ENCODE results near the gene PVALB.
A peak's percentile ranks its signal among the peaks of the same experiment; 100 is the strongest.
"Not testable (repeated sequence)": the region's sequence is repeated elsewhere in the genome, so short reads cannot be mapped to it uniquely, and the experiment has no call there.

PVALB gene

GRCh38 chr22:36757668-36758211 lies 59.1 kb downstream of the PVALB start:
- H3K4me3 Mint-ChIP-seq = no peak overlapping the region
- H3K27me3 Mint-ChIP-seq = peaks cover 11% of the 10 kb centered on the region
- H3K27ac Mint-ChIP-seq = no peak overlapping the region
- H3K9me3 Mint-ChIP-seq = no peaks in the 10 kb centered on the region
- peak; percentile 67 to 72 for DNase-seq (ENCODE audit: low spot score in 2 of 2)
- peaks cover 2% of the 10 kb centered on the region for H3K4me1 Mint-ChIP-seq
- peaks cover 4% of the 10 kb centered on the region for H3K36me3 Mint-ChIP-seq
- peak; percentile 91 for ATAC-seq (ENCODE audit: low read depth)

GRCh38 chr22:36756746-36757655 lies 59.8 kb downstream of the PVALB start:
- DNase-seq (ENCODE audit: low spot score in 2 of 2) (no peak), ATAC-seq (ENCODE audit: low read depth) (peak; percentile 10)
- H3K36me3 Mint-ChIP-seq = peaks cover 2% of the 10 kb centered on the region
- H3K4me1 Mint-ChIP-seq = peaks cover 2% of the 10 kb centered on the region
- H3K4me3 Mint-ChIP-seq = no peak overlapping the region
- H3K9me3 Mint-ChIP-seq = no peaks in the 10 kb centered on the region
- no peak overlapping the region for H3K27ac Mint-ChIP-seq
- H3K27me3 Mint-ChIP-seq = peaks cover 15% of the 10 kb centered on the region

GRCh38 chr22:36756031-36756430 lies 60.8 kb downstream of the PVALB start:
- H3K9me3 Mint-ChIP-seq = no peaks in the 10 kb centered on the region
- H3K27ac Mint-ChIP-seq = no peak overlapping the region
- H3K36me3 Mint-ChIP-seq = peaks cover 2% of the 10 kb centered on the region
- H3K4me1 Mint-ChIP-seq = peaks cover 2% of the 10 kb centered on the region
- DNase-seq (ENCODE audit: low spot score in 2 of 2) (no peak), ATAC-seq (ENCODE audit: low read depth) (no peak)
- H3K27me3 Mint-ChIP-seq = peaks cover 15% of the 10 kb centered on the region
- no peak overlapping the region for H3K4me3 Mint-ChIP-seq

GRCh38 chr22:36755316-36755715 lies 61.5 kb downstream of the PVALB start:
- peaks cover 2% of the 10 kb centered on the region for H3K36me3 Mint-ChIP-seq
- H3K27ac Mint-ChIP-seq = no peak overlapping the region
- H3K27me3 Mint-ChIP-seq = peaks cover 17% of the 10 kb centered on the region
- no peak for ATAC-seq (ENCODE audit: low read depth)
- no peak overlapping the region for H3K4me3 Mint-ChIP-seq
- H3K9me3 Mint-ChIP-seq = no peaks in the 10 kb centered on the region
- no peak for DNase-seq (ENCODE audit: low spot score in 2 of 2)
- H3K4me1 Mint-ChIP-seq = peaks cover 2% of the 10 kb centered on the region

GRCh38 chr22:36754881-36755280 lies 62.0 kb downstream of the PVALB start:
- not testable (repeated sequence) for H3K36me3 Mint-ChIP-seq; DNase-seq (ENCODE audit: low spot score in 2 of 2); H3K4me1 Mint-ChIP-seq; H3K4me3 Mint-ChIP-seq; H3K27ac Mint-ChIP-seq; ATAC-seq (ENCODE audit: low read depth); H3K9me3 Mint-ChIP-seq
- H3K27me3 Mint-ChIP-seq = peaks cover 20% of the 10 kb centered on the region

- H3K4me1 Mint-ChIP-seq = peaks cover 2% of the 10 kb centered on the region
Observed at GRCh38 chr22:36753916-36754315, 62.9 kb downstream of the PVALB start.

GRCh38 chr22:36753120-36753802 lies 63.6 kb downstream of the PVALB start:
- DNase-seq (ENCODE audit: low spot score in 2 of 2) (no peak), ATAC-seq (ENCODE audit: low read depth) (no peak)
- no peak overlapping the region for H3K4me3 Mint-ChIP-seq
- H3K36me3 Mint-ChIP-seq = peaks cover 2% of the 10 kb centered on the region
- H3K27ac Mint-ChIP-seq = no peak overlapping the region
- no peaks in the 10 kb centered on the region for H3K9me3 Mint-ChIP-seq
- peaks cover 20% of the 10 kb centered on the region for H3K27me3 Mint-ChIP-seq
- H3K4me1 Mint-ChIP-seq = peaks cover 2% of the 10 kb centered on the region

More at GRCh38 chr22:36753916-36754315, 62.9 kb downstream of the PVALB start:
- no peak for ATAC-seq (ENCODE audit: low read depth)
- no peaks in the 10 kb centered on the region for H3K9me3 Mint-ChIP-seq
- no peak overlapping the region for H3K27ac Mint-ChIP-seq
- no peak for DNase-seq (ENCODE audit: low spot score in 2 of 2)
- H3K4me3 Mint-ChIP-seq = no peak overlapping the region
- H3K27me3 Mint-ChIP-seq = peaks cover 20% of the 10 kb centered on the region
- H3K36me3 Mint-ChIP-seq = peaks cover 2% of the 10 kb centered on the region

All from memory B cell (primary cell).